G401 (cell line): Measurements from ENCODE around the gene TCERG1L. TPM values are rescaled to one million over a fixed set of nuclear protein-coding genes. Genes with fewer than 3 reads are reported as not detected.

ENCODE experiments used
- DNase-seq: peaks from one replicate; pipeline ENCODE4 v3.0.0-alpha.2; 2015; ENCODE audit warnings: low spot score
- in situ Hi-C: cut with HindIII; loops from 2 replicates; pipeline ENCODE4 v1.10.0; 2016; ENCODE audit warnings: low sequenced_read_pairs, mixed read lengths
- total RNA-seq: library from RNA; depleted of rRNA; stranded (reverse); fragments of >200 nt; shearing (Covaris generic); gene quantifications from 2 replicates; pipeline ENCODE4 v1.2.3, GENCODE V29; 2014

The TCERG1L gene
- total RNA-seq, 1 experiment from 2014 or later: not detected

DNA sequence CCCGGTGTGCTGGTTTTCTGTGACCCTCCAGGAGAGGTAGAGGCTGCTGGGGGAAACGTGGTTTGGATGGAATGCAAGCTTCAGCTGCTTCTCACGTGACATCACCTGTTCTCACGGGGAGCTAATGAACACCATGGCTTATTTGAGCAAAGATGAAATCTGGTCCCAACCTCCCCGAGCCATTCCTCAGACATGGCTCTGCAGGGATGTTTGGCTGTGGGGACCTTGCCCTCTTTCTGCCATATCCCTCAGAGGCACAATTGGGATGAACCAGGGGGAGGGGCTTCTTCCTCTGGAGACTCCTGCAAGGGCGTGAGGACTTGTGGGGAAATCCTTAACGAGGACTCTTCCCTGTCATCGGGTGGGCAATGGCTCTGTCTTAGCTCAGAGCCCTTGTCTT lies 236.8 kb downstream of the TCERG1L start:
- in situ Hi-C loops: no loop called here
- DNase-seq: no peak

DNA sequence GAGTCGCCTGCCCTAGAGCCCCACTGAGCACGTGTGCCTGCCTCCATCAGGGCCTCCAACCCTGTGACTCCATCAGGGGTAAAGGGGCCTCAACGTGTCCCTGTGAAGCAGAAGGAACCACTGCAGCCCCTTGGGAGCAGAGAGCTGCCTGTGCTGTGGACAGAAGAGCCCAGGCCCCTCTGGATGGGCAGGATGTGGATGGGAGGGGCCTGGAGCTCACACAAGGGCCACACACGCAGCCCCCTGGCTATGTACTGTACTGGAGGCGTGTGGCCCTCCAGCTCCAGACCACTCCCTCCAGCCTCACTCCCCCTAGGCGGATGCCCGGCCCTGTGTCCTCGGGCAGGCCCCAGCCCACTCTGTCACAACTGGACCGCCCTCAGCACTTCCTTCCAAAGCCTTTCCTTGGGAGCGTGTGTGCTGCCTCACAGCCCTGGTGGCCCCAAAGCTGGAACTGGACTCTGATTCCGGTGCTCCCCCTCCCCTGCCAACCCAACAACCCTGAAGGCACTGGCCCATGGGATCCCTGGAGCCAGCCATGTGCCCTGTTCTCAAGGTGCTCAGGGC lies 238.0 kb downstream of the TCERG1L start:
- DNase-seq: no peak
- in situ Hi-C loops: no loop called here

DNA sequence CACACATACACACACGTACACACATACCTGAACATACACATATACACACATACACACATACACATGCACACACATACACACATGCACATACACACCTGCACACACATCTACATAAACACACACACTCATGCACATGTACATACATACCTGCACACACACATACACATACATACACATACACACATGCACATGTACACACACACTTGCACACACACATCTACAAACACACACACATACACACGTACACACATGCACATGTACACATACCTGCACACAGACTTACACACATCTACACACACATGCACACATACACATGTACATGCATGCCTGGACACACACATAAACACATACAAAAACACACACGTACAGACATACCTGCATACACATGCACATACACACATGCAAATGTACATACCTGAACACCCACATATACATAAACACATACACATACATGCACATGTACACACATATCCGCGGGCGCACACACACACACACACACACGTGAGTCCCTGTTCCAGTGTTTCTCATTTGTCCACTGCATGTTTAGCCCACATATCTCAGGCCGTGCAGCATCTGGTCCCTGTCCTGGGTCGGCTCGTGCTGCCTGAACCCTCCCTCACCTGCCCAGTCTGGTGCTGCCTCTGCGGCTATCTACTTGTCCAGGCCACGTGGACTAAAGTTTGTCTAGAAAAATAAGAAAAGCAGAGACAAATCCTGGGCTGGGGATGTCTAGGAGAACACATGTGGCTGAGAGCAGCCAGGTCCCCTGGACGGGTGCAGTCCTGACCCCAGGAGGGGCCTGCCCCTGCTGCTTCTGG lies 238.7 kb downstream of the TCERG1L start:
- in situ Hi-C loops: no loop called here

DNA sequence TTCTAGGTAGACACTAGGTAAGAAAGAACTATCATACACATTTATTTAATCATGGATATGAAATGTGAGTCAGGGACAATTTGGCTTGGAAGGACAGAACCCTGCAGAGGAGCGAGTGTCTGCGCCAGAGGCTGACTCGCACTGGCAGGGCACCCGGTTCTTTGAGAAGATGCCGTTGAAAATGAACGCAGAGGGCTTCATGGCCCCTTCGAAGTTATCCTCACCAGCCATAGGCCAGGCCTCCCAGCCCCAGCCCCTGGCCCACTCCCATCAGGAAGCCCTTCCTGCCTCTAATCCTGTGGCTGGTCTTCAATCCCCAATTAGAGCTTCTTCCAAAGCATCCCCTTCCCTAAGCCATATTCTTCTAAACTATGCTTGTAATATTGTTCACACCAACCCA lies 239.8 kb downstream of the TCERG1L start:
- no peak for DNase-seq
- in situ Hi-C loops: no loop called here

More for the DNA sequence above, 238.7 kb downstream of the TCERG1L start:
- no peak for DNase-seq

DNA sequence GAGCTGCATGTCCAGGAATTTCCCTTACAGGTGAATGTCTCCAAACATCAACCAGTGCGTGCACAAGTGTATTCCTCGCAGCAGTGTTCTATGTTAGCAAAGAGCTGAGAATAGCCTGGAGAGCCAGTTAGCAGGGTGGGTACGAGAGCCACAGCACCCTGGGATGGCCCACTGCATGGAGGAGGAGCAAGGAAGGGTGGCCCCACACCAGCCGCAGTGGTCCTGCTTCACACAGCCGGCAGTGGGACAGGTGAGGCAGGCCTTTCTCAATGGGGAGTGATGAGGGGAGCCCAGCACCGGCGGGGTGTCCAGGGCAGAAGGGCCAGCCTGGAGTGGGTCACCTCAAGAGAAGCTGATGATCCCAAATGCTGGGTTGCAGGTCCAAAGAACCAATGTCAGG lies 240.7 kb downstream of the TCERG1L start:
- in situ Hi-C loops: no loop called here
- DNase-seq: no peak

DNA sequence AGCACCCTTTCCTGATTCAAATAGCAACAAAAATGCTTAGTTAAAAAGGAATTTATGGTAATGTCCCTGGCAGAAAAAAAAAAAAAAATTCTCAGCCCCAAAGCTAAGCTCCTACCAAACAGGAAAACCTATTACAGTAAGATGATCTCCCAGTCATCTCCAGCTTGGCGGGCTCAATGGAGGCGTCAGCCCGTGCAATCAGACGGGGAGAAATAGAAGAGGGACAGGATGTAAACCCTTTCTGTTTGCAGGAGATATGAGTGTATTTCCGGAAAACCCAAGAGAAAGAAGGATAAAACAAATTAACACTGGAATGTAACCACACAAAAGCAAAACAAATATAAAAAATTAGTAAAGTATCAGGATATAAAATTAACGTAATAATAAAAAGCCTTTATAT lies 242.8 kb downstream of the TCERG1L start:
- no peak for DNase-seq
- in situ Hi-C loops: no loop called here

GRCh38 chr10:131068311-131068710 lies 243.2 kb downstream of the TCERG1L start:
- no peak for DNase-seq
- in situ Hi-C loops: no loop called here

DNA sequence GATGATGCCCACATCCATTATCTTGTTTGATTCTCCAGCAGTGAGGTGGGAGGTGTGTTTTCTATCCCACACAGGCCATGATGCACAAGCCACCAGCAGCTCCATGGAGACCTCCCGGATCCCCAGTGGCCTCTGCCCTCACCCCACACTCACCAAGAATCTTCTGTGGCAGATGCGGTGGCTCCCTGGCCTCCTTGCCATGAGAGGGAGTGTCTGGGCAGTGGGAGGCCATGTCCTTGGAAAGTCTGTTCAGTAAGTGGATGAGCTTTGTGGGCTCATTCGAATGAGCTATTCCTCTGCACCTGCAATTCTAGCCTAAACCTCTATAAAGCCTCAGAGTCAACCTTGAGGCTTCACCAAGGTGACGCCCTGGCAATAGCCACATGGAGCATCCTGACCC lies 243.8 kb downstream of the TCERG1L start:
- DNase-seq: no peak
- in situ Hi-C loops: no loop called here

DNA sequence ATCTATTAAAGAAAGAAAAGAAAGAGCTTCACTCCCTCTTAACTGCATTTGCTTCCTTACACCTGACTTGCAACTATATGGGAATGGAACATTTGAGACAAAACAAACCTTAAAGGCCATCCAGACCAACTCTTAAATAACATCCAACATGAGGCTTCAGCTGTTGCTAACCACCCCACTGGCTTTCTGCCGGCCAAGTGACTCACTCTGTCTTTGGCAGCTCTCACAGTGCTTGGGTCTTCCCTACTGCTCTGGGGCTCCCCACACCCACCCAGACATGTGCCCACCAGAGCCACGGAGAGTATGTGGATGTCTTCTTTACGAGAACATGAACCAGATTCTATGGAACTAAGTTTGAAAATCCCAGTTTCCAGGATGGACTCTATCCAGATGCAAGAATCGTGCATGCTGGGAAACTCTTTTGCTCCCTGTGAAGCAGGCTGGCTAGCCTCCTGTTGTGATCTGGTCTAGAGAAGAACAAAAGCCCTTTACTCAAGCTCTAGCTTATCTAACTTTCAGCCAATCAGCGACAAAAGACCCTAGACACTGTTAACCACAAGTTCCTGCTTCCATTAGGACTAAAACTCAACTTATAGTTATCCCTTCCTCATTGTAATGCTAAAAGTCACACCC lies 245.7 kb downstream of the TCERG1L start:
- in situ Hi-C loops: no loop called here
- no peak for DNase-seq

- in situ Hi-C loops: no loop called here
These were observed 248.2 kb downstream of the TCERG1L start for GRCh38 chr10:131063311-131063710.

GRCh38 chr10:131062621-131063260 lies 248.8 kb downstream of the TCERG1L start:
- in situ Hi-C loops: no loop called here
- no peak for DNase-seq

More at GRCh38 chr10:131063311-131063710, 248.2 kb downstream of the TCERG1L start:
- DNase-seq: peak; percentile 71

GRCh38 chr10:131061216-131061615 lies 250.3 kb downstream of the TCERG1L start:
- in situ Hi-C loops: no loop called here
- DNase-seq: no peak

GRCh38 chr10:131059881-131060280 lies 251.6 kb downstream of the TCERG1L start:
- in situ Hi-C loops: no loop called here
- DNase-seq: no peak

DNA sequence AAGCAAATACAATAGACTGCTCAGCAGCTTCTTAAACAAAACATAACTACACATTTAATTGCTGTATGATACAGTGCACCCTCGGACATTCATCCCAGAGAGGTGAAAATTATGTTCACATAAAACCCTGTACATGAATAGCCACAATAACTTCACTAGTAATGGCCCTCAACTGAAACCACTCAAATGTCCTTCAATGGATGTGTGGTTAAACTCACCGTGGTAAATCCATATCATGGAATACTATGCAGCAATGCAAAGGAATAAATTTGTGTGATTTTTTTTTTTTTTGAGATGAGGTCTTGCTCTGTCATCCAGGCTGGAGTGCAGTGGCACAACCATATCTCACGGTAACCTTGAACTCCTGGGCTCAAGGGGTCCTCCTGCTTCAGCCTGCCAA lies 252.7 kb downstream of the TCERG1L start:
- no peak for DNase-seq
- in situ Hi-C loops: no loop called here

- in situ Hi-C loops: no loop called here
- no peak for DNase-seq
These were observed 254.7 kb downstream of the TCERG1L start for GRCh38 chr10:131056781-131057180.

DNA sequence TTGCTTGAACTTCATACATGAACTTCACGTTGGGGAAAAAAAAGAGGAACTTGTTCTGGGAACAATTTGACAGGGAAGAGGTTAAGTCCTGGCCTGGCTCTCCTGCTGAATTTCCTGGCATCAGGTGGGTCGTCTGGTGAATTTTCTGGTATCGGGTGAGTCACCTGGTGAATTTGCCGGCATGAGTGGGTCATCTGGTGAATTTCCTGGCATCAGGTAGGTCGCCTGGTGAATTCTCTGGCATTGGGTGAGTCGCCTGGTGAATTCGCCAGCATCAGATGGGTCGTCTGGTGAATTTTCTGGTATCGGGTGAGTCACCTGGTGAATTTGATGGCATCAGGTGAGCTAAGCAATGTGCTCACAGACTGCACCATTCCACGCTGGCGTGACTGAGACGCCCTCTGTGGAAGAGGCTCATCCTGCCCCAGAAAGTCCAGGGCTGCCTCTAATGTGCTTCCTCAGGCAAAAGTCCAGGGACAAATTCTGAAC lies 255.4 kb downstream of the TCERG1L start:
- DNase-seq: no peak
- in situ Hi-C loops: no loop called here

DNA sequence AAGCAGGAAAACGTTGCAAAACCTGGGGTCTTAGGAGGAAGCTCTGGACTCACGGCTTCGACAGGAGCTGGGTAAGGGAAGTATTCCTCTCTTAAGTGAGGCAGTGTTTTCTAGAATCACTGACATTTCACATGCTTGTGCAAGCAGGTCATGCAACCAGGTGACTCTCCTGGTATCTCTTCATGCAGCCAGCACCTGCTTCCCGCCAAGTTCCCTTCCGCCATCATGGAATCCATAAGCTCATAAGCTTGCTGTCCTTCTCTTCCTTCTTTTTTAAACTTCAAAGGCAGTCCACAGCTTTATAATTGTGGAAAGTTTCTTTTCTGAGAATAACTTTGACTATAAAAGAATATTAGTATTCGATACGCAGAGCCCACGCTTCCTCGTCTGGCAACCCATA lies 256.1 kb downstream of the TCERG1L start:
- no peak for DNase-seq
- in situ Hi-C loops: no loop called here

DNA sequence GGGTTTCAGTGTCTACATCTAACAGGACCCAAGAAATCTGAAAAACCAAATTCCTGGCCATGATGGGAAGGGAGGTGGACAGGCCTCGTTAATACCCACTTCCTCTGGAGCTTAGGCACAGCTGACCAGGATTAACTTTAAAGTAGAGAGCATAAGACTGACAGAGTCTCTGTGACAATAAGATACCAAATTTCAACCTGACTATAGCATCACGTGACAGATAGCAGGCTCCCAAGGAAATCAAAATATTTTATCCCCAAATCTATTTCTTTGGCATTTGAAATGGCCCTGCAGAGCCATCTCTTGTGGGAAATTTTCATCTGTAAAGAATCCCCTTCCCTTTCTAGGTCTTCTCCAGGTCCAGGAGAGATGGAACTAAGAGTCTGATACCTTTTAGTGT lies 258.3 kb downstream of the TCERG1L start:
- no peak for DNase-seq
- in situ Hi-C loops: no loop called here

- no peak for DNase-seq
- in situ Hi-C loops: no loop called here
These were observed 261.3 kb downstream of the TCERG1L start for GRCh38 chr10:131050162-131050766.
